Activated CD4-positive, alpha-beta T cell treated with anti-CD3 and anti-CD28 coated beads, Interleukin-2, amount 10 ng/mL, durations not matched to agents 24 days and 14 days (primary cell): ENCODE data around the gene KDM4C. TPM values are rescaled to one million over a fixed set of nuclear protein-coding genes. Genes with fewer than 3 reads are reported as not detected.

ENCODE experiments used
- DNase-seq: peaks from one replicate; pipeline ENCODE4 v3.0.0; 2022
- H3K27ac Mint-ChIP-seq: one replicate; pipeline ENCODE4 v1.8.0; 2022; ENCODE audit warnings: mild to moderate bottlenecking, mixed read lengths
- H3K27me3 Mint-ChIP-seq: one replicate; pipeline ENCODE4 v1.8.0; 2022; ENCODE audit warnings: mixed read lengths
- H3K36me3 Mint-ChIP-seq: one replicate; pipeline ENCODE4 v1.8.0; 2022; ENCODE audit warnings: low read depth, mild to moderate bottlenecking, mixed read lengths
- H3K4me1 Mint-ChIP-seq: one replicate; pipeline ENCODE4 v1.8.0; 2021; ENCODE audit warnings: mixed read lengths
- H3K4me3 Mint-ChIP-seq: one replicate; pipeline ENCODE4 v1.8.0; 2022; ENCODE audit warnings: mild to moderate bottlenecking, moderate library complexity, mixed read lengths
- H3K9me3 Mint-ChIP-seq: one replicate; pipeline ENCODE4 v1.8.0; 2021; ENCODE audit warnings: mixed read lengths
- intact Hi-C: fragments of 100-400 bp; cut with micrococcal nuclease; formaldehyde crosslinking; loops from one replicate; pipeline ENCODE4 v1.15.1; 2023
- total RNA-seq: library from RNA; stranded (reverse); gene quantifications from 2 replicates; pipeline ENCODE4 v1.2.3, GENCODE V29; 2022

Gene KDM4C
- total RNA-seq, 1 donor from 2014 or later = 39.8 TPM

DNA sequence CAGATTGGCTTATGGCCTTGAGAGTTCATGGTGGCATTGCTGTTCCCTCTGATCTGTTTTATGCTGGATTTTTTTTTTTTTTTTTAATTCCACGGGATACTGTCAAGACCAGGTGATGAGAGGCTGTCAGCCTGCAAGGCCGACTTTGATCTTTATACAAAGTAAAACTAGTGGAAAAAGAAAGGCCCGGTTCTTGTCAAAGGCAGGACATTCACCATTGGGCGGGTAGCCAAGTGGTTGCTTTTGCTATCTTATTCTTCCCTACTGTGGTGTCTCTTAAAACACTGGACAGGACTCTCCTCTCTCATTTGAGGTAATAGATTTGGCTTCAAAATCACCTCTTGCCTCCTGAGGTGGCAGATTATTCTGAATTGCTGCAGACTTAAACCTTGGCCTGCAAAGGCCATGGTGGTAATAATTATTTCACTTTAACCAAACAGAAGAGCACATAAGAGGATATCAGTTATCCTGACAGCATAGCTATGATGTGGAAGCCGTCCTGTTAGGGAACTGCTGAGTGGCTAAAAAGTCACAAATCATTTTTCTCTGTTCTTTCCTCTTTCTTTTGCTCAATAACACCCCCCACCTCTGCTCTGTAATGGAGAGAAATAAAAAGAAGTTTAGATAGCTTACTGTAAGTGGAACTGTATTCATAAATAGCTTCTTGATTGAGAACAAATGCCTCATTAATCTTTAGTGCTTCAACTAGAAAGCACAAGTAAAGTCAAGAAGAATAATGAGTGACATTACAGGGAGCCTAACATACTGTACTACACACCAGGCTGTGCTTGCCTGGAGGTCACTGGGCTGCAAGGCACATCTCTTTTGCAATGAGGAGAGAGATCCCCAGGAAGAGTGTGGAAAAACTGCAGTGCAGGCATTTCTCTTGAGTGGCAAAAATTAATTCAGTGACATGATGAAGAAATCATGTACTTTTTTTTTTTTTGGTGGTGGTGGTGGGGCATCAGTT is 275.6 kb downstream of the KDM4C start:
- Mint-ChIP-seq H3K36me3 (peaks cover 31% of the 10 kb centered on the region), H3K27ac (no peak overlapping the region), H3K4me1 (no peaks in the 10 kb centered on the region), H3K27me3 (no peaks in the 10 kb centered on the region), H3K4me3 (no peak overlapping the region), H3K9me3 (peaks cover 3% of the 10 kb centered on the region)
- no peak for DNase-seq
- intact Hi-C loops = no loop called here

DNA sequence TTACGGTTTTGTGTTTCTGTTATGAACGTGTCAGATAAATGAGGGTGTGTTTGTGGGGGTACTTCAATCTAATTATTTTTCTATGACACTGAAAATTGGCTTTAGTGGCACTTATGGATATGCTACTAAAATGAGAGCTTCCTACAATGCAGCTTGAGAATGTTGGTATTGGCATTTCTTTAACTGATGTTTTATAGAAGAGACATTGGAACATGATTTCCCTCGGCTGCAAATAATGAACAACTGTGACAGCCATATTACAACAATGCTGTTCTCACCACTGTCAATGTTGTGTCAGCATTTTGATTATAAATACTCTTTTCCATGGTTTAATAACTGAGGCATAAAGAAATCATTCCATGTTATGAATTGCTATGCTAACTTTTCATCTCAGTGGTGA is 279.4 kb downstream of the KDM4C start:
- intact Hi-C loops = no loop called here
- Mint-ChIP-seq H3K36me3 (peaks cover 39% of the 10 kb centered on the region), H3K27me3 (no peaks in the 10 kb centered on the region), H3K27ac (no peak overlapping the region), H3K4me1 (no peaks in the 10 kb centered on the region), H3K4me3 (no peak overlapping the region), H3K9me3 (peaks cover 3% of the 10 kb centered on the region)
- no peak for DNase-seq

DNA sequence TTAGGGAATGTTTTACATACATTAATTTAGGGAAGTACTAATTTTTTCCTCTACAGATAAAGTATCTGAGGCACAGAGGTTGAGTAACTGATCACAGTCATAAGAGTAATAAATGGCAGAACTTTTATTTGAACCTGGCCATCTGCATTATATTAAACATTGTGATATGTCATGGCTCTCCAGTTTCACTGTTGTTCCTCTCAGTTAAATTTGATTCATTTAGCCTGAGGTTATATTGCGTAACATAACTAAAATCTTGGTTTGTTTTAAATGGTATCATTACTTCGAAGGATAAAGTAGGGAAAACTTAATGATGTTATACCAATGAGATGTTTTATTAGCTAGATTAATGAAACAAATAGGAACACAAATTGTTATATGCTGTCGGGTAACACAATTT is 284.4 kb downstream of the KDM4C start:
- H3K4me1 Mint-ChIP-seq = peaks cover 10% of the 10 kb centered on the region
- intact Hi-C loops = loop anchor here (5.0 kb wide), 1 partner anchor 215 kb away; no protein-coding TSS in a partner anchor
- DNase-seq = no peak
- H3K27me3 Mint-ChIP-seq = no peaks in the 10 kb centered on the region
- H3K27ac Mint-ChIP-seq = no peak overlapping the region
- no peaks in the 10 kb centered on the region for H3K9me3 Mint-ChIP-seq
- no peak overlapping the region for H3K4me3 Mint-ChIP-seq
- peaks cover 29% of the 10 kb centered on the region for H3K36me3 Mint-ChIP-seq

DNA sequence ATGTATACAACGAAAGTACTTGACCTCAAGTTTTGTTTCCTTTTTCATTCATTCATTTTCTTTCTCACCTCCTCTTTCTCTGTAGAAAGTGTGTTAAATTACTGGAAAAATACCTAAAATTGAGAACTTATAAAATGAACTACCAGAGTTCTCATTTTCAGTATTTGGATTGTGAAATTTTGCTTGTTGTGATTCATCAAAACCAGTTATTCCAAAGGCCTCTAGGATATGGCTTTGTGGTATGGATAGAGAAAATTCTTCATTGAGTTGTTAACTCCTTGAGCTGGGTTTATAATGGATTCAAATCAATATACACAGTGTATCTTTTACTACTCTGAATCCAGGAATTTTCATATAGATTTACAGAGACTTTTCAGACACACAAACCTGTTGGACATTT is 287.6 kb downstream of the KDM4C start:
- H3K27ac Mint-ChIP-seq = no peak overlapping the region
- H3K4me1 Mint-ChIP-seq = peaks cover 10% of the 10 kb centered on the region
- no peak overlapping the region for H3K4me3 Mint-ChIP-seq
- peaks cover 38% of the 10 kb centered on the region for H3K36me3 Mint-ChIP-seq
- no peaks in the 10 kb centered on the region for H3K9me3 Mint-ChIP-seq
- H3K27me3 Mint-ChIP-seq = no peaks in the 10 kb centered on the region
- intact Hi-C loops = no loop called here
- DNase-seq = no peak

DNA sequence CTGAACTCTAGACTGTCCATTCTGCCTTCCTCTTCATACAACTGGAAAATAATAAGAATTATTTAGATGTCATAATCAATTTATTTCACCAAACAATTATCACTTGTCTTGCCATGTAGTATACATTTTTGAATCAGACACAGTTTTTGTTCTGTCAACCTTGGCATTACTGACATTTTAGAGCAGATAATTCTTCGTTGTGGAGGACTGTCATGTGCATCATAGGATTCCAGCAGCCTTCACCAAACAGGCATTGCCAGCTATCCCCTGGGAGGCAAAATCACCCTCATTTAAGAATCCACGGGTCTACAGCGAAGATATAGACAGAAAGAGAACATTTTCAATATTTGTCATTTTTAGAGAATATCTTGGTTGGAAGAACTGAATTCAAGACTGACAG is 293.9 kb downstream of the KDM4C start:
- intact Hi-C loops = loop anchor here (1.0 to 10.0 kb wide), 4 partner anchors 313 to 513 kb away; no protein-coding TSS in a partner anchor
- no peak for DNase-seq
- H3K27ac Mint-ChIP-seq = no peak overlapping the region

DNA sequence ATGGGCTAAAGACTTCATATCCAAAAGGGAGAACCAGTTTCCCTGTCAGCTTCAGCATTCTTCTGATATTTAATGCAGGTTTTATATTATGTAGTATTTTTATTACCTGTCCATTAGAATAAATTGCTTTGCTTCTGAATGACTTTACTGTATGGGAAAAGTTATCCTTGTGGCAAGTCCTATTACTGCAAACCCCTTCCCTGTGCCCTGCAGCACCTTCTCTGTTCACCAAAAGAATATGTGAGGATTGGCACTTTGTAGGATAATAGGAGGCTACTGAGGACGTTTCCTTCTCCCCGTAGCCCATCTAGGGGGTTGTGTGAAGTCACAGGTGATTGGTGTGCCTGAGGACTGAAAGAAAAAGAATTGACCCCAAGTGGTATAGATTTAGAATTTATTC is 296.1 kb downstream of the KDM4C start:
- no peaks in the 10 kb centered on the region for H3K9me3 Mint-ChIP-seq
- intact Hi-C loops = loop anchor here (10.0 kb wide), 3 partner anchors 311 to 511 kb away; no protein-coding TSS in a partner anchor
- peaks cover 7% of the 10 kb centered on the region for H3K4me1 Mint-ChIP-seq
- no peak overlapping the region for H3K4me3 Mint-ChIP-seq
- DNase-seq = no peak
- H3K36me3 Mint-ChIP-seq = peaks cover 16% of the 10 kb centered on the region
- no peaks in the 10 kb centered on the region for H3K27me3 Mint-ChIP-seq
- no peak overlapping the region for H3K27ac Mint-ChIP-seq

More for the DNA sequence above, 293.9 kb downstream of the KDM4C start:
- no peak overlapping the region for H3K4me3 Mint-ChIP-seq
- H3K27me3 Mint-ChIP-seq = no peaks in the 10 kb centered on the region
- no peaks in the 10 kb centered on the region for H3K9me3 Mint-ChIP-seq
- peaks cover 7% of the 10 kb centered on the region for H3K4me1 Mint-ChIP-seq
- peaks cover 25% of the 10 kb centered on the region for H3K36me3 Mint-ChIP-seq

DNA sequence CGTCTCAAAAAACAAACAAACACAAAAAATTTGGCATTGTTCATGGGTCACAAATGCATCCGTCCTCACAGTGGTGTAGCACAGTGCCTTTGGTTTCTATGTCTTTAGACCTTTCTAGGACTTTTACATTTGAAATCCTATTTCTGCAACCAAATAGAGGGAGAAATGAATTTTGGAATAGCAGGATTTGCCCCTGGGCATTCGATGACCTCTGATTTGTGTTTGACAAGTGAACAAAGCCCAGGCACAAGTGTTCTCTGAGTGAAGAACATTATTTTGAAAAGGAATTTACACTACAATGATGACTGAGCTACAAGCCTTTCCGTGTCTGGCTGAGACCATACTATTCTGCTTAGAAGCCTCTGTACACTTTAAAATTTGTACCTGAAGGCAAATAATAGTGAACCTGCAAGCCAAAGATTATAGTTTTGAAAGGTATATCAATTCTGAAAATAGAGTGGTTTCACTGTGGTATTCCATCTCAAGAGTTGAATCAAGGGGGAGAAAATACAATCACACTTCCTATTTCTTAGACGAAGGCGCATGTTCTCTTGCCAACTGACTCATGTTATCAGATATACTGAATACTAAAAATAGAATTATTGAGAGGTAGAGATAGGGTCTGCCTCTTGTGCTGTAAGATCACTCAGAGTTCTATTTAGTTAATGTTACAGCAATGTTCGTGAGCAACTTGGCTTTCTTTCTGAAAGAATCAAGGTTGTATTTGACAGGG is 297.6 kb downstream of the KDM4C start:
- DNase-seq = no peak
- intact Hi-C loops = loop anchor here (10.0 kb wide), 3 partner anchors 309 to 509 kb away; no protein-coding TSS in a partner anchor
- H3K27ac Mint-ChIP-seq = no peak overlapping the region
- no peaks in the 10 kb centered on the region for H3K27me3 Mint-ChIP-seq
- peaks cover 7% of the 10 kb centered on the region for H3K4me1 Mint-ChIP-seq
- peaks cover 12% of the 10 kb centered on the region for H3K36me3 Mint-ChIP-seq
- no peaks in the 10 kb centered on the region for H3K9me3 Mint-ChIP-seq
- no peak overlapping the region for H3K4me3 Mint-ChIP-seq

DNA sequence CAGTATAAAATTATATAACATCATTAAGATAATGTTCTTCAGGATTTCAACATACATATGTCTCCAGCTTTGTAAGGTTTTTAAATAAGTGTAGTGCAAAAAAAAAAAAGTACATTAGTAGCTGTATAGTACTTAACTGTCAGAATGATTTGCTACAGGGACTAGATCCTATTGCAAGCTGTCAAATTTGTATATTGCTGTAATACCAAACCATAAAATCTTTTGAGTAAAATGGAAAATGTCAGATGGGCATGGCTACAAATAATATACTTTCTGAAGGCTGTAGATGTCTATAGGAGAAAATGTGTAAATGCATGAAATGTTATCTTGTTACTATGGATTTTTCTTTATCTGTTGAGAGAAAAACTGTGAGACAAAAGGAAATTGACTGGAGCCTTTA is 298.5 kb downstream of the KDM4C start:
- Mint-ChIP-seq H3K36me3 (peaks cover 12% of the 10 kb centered on the region), H3K4me1 (peaks cover 7% of the 10 kb centered on the region), H3K27me3 (no peaks in the 10 kb centered on the region), H3K4me3 (no peak overlapping the region), H3K27ac (no peak overlapping the region), H3K9me3 (no peaks in the 10 kb centered on the region)
- intact Hi-C loops = loop anchor here (10.0 kb wide), 3 partner anchors 309 to 509 kb away; no protein-coding TSS in a partner anchor
- DNase-seq = no peak

DNA sequence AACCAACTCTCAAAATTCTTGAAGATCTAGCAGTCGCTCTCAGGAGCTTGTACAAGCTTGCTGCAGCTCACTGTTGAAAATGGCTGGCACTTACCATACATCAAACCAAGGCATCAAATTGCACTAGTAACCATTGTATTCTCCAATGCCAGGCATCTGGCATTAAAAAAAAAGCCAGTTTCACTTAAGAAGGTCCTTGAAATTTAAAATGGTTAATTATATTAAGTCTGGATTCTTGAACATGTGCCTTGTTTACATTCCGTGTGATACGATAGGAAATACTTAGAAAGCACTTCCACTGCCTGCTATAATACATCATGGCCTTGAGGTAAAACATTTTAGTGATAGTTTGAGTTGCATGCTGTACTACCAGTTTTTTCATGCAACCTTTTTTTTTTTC is 300.7 kb downstream of the KDM4C start:
- Mint-ChIP-seq H3K9me3 (no peaks in the 10 kb centered on the region), H3K27me3 (no peaks in the 10 kb centered on the region), H3K4me1 (peaks cover 7% of the 10 kb centered on the region), H3K27ac (no peak overlapping the region), H3K4me3 (no peak overlapping the region), H3K36me3 (peaks cover 13% of the 10 kb centered on the region)
- DNase-seq = no peak
- intact Hi-C loops = loop anchor here (10.0 kb wide), 3 partner anchors 306 to 506 kb away; no protein-coding TSS in a partner anchor

DNA sequence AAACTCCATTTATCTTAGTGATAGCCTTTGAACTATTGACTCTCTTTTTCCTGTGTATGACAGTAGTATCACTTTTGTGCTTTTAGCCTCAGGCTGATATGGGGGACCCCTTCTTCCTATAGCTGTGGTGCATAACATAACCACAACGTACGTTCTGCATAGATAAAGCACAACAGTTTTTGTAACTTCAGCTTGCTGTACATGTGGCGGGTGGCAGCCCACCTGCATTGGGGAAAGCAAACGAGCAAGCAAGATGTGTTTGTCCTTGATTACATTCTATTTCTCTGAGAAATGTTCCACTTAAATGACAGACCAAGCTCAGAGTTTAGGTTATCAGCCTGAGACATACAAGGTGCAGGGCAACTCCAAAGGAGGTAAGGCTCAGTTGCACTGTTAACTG is 309.4 kb downstream of the KDM4C start:
- no peaks in the 10 kb centered on the region for H3K9me3 Mint-ChIP-seq
- H3K4me1 Mint-ChIP-seq = no peaks in the 10 kb centered on the region
- H3K27me3 Mint-ChIP-seq = no peaks in the 10 kb centered on the region
- DNase-seq = no peak
- no peak overlapping the region for H3K4me3 Mint-ChIP-seq
- peaks cover 4% of the 10 kb centered on the region for H3K36me3 Mint-ChIP-seq
- intact Hi-C loops = no loop called here
- no peak overlapping the region for H3K27ac Mint-ChIP-seq

DNA sequence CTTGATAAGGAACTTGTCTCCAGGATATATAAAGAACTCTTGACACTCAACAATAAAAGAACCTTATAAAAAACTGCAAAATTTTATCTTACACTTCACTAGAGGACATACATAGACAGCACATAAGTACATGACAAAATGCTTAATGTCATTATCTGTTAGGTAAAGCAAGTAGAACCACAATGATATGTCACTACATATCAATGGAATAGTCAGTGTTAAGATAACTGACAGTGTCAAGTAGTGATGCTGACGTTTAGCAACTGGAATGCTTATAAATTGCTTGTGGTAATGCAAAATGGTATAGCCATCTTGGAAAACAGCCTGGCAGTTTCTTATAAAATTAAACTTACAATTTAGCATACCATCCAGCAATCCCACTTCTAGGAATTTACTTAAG is 314.1 kb downstream of the KDM4C start:
- H3K4me1 Mint-ChIP-seq = no peaks in the 10 kb centered on the region
- no peak overlapping the region for H3K27ac Mint-ChIP-seq
- H3K4me3 Mint-ChIP-seq = no peak overlapping the region
- peaks cover 14% of the 10 kb centered on the region for H3K36me3 Mint-ChIP-seq
- DNase-seq = no peak
- no peaks in the 10 kb centered on the region for H3K9me3 Mint-ChIP-seq
- intact Hi-C loops = loop anchor here (10.0 kb wide), 1 partner anchor 57 kb away; no protein-coding TSS in a partner anchor
- no peaks in the 10 kb centered on the region for H3K27me3 Mint-ChIP-seq

DNA sequence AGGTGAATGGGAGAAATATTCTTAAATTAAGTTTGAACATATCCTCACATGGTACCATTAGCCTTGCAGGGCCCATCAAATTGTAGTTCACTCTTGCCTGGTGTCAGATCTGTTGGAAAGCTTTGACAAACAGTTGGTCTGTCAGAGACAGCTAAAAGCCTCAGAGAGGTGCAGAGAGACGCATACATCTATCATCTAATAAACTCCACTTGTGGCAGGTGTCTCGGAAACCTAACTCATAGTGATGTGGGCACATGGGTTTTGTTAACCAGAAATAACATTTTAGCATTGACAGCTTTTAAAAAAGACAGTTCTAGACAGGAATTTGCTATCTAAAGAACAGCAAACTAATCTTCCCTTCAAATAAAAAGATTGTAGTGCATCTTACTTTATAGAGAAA is 315.9 kb downstream of the KDM4C start:
- Mint-ChIP-seq H3K9me3 (no peaks in the 10 kb centered on the region), H3K36me3 (peaks cover 26% of the 10 kb centered on the region), H3K27ac (no peak overlapping the region), H3K27me3 (no peaks in the 10 kb centered on the region), H3K4me1 (no peaks in the 10 kb centered on the region), H3K4me3 (no peak overlapping the region)
- no peak for DNase-seq
- intact Hi-C loops = loop anchor here (10.0 kb wide), 1 partner anchor 59 kb away; no protein-coding TSS in a partner anchor

DNA sequence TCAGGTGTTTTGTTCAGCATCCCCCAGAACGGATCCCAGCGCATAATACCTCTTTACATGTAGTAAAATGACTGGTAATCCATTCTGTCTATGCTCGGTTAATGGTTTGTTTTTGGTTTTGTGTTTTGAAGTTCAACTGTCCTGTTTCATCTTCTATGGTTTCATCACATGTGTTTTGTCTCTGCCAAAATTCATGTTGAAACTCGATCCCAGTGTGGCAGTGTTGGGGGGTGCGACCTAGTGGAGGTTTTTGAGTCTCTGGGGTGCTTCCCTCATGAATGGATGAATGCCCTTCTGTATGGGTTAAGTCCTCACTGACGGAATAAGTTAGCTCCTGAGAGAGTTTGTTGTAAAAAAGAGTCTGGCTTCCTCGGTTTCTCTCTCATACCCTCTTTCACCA is 317.4 kb downstream of the KDM4C start:
- intact Hi-C loops = loop anchor here (10.0 kb wide), 1 partner anchor 60 kb away; no protein-coding TSS in a partner anchor
- Mint-ChIP-seq H3K36me3 (peaks cover 28% of the 10 kb centered on the region), H3K27ac (no peak overlapping the region), H3K27me3 (no peaks in the 10 kb centered on the region), H3K4me3 (no peak overlapping the region), H3K9me3 (no peaks in the 10 kb centered on the region), H3K4me1 (no peaks in the 10 kb centered on the region)
- DNase-seq = no peak

DNA sequence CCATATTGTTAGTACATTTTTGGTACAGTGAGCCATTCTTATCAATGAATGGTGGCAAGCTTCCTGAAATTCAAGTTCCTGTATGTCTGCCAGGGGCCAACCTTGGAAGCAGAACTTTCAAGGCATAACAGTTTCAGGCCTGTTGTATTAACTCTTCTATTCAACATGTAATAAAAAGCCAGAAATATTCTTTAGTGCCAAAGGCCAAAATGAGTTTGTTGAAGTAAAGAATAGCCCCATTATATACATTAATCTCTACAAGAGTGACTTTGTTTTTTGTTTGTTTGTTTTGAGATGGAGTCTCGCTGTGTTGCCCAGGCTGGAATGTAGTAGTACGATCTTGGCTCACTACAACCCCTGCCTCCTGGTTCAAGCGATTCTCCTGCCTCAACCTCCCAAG is 321.3 kb downstream of the KDM4C start:
- intact Hi-C loops = loop anchor here (10.0 kb wide), 1 partner anchor 64 kb away; no protein-coding TSS in a partner anchor
- Mint-ChIP-seq H3K4me3 (no peak overlapping the region), H3K27ac (no peak overlapping the region), H3K36me3 (peaks cover 35% of the 10 kb centered on the region), H3K4me1 (no peaks in the 10 kb centered on the region), H3K27me3 (no peaks in the 10 kb centered on the region), H3K9me3 (no peaks in the 10 kb centered on the region)
- no peak for DNase-seq
